HG02588 (cell line): ENCODE data around the gene ID1.

Experiments
- ATAC-seq: cut with Tn5 transposase; IDR thresholded peaks from one replicate; pipeline ENCODE4 v1.9.1; 2021; ENCODE audit warnings: mild to moderate bottlenecking, moderate library complexity; ENCODE audit not compliant: unreplicated experiment

The ID1 gene, protein sequence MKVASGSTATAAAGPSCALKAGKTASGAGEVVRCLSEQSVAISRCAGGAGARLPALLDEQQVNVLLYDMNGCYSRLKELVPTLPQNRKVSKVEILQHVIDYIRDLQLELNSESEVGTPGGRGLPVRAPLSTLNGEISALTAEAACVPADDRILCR

DNA sequence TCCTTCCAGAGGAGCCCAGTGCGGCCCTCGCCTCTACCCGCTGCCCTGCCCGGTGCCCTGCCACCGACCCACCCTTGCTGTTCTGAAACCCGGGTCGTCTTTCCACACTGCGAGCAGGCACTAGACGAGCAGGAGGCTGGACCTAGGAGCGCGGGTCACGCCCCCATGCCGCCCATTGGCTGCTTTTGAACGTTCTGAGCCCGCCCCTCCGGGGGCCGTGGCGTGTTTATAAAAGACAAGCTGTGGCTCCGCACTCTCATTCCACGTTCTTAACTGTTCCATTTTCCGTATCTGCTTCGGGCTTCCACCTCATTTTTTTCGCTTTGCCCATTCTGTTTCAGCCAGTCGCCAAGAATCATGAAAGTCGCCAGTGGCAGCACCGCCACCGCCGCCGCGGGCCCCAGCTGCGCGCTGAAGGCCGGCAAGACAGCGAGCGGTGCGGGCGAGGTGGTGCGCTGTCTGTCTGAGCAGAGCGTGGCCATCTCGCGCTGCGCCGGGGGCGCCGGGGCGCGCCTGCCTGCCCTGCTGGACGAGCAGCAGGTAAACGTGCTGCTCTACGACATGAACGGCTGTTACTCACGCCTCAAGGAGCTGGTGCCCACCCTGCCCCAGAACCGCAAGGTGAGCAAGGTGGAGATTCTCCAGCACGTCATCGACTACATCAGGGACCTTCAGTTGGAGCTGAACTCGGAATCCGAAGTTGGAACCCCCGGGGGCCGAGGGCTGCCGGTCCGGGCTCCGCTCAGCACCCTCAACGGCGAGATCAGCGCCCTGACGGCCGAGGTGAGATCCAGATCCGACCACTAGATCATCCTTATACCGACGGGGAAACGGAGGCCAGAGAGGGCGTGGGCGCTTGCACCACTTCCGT lies at the start of gene ID1:
Gene ID1, plus strand, starts transcription at position 259 of the 871 bp plus-strand sequence. Its CDS starts 99 bp downstream, at position 358.
- ATAC-seq = peak; percentile 89

DNA sequence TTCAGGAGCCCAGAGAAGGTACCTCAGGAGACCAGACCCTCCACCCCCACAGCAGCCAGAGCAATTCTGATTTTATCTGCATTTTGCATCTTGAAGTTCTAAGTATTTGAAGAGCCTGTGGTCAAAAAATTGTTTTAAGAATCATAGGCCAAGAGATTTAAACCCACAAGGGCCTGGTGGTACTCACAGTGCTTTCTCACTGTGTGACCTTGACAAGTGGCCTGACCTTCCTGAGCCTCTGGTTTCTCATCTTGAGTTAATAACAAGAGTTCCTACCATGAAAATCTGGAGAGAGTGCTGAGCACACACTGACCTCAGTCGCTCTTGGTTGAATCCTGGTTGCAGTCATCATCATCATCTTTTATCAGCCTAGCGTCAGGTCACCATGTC lies 45.4 kb upstream of the ID1 start:
- ATAC-seq = no peak

DNA sequence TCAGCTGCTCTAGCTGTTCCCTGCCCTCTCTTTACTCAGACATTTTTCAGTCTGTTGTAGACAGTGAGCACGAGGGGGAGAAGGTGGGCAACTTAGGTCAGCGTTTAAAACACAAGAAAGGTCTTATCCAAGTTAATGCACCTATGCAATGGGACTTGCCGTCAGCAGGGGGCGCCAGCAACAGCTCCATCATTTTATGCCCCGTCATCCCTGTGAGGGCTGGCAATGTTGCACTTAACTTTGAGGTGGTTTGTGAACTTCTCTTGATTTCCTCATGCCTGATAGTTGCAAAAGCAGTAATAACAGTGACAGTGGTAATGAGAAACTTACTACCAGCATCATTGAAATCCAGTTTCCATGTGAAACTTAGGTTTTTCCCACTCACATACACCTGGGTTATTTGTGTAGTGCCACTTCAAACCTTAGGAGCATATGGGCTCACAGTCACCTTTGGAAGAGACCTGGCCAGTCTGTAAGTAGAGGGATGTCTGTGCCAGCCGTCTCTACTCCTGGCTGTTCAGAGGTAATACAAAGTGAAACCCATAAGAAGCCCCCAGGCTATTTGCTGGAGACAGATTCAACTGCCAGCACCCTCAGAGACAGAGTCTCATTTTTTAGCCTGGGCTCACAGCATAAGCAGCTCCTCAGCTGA lies 44.9 kb upstream of the ID1 start:
- ATAC-seq = no peak

DNA sequence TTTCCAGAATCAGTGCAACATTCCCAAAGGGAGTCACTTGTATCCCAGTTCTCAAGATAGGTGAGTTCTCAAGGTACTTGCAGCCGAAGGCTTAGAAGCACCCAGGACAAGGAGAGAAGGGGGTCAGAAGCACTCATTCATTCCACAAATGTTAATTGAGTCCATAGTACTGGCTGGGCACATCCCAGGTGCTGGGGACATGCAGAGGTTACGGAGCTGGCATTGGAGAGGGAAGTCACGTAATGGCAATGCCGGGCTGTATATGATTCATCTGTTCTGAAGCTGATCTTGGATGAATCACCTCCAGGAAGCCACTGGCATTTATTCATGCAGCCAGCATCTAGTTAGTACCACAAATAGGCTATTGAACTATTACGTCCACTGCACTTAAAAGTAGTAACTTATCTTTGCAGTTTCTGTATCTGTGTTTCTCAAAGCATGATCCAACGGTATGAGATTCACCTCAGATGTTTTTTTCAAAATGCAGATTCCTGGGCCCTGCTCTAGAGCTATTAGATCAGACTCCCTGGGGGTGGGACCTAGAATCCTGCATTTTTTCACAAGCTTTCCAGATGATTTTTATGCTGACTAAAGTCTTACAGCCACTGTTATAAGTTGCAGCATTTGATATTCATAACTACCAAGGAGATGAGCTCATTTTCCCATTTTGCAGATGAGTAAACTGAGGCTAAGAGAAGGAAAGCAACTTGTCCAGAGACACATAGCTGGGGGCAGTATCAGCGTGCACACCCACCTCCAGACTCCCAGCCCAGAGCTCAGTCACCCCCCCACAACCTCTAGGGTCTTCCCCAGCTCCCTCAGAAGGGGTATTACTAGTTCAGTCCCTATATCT lies 44.1 kb upstream of the ID1 start:
- ATAC-seq = no peak

DNA sequence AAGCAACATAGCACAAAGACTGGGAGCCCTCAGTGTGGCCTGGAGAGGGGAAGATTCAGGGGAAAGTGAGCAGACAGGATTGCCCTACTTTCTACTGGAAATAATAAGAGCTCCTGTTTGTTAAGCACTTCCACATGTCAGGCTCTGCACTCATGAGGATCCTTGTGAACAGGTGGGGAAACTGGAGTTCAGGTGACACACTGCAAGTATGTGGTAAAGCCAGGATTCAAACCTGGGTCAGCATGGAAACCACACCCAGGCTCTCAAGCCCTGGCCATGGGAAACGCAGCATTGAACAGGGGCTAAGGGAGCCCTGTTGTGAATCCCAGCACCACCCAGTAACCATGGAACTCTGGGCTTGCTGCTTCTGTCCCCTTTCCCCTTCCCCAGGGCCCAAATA lies 42.8 kb upstream of the ID1 start:
- no peak for ATAC-seq

DNA sequence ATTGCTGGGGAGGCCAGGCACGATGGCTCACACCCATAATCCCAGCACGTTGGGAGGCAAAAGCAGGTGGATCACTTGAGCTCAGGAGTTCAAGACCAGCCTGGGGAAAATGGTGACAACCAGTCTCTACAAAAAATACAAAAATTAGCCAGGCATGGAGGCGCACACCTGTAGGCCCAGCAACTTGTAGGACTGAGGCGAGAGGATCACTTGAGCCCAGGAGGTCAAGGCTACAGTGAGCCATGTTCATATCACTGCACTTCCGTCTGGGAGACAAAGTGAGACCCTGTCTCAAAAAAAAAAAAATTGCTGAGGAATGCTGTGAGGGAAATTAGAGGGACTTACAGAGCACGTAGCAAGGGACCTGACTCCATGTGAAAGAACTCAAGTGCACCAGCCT lies 40.8 kb upstream of the ID1 start:
- ATAC-seq = no peak

DNA sequence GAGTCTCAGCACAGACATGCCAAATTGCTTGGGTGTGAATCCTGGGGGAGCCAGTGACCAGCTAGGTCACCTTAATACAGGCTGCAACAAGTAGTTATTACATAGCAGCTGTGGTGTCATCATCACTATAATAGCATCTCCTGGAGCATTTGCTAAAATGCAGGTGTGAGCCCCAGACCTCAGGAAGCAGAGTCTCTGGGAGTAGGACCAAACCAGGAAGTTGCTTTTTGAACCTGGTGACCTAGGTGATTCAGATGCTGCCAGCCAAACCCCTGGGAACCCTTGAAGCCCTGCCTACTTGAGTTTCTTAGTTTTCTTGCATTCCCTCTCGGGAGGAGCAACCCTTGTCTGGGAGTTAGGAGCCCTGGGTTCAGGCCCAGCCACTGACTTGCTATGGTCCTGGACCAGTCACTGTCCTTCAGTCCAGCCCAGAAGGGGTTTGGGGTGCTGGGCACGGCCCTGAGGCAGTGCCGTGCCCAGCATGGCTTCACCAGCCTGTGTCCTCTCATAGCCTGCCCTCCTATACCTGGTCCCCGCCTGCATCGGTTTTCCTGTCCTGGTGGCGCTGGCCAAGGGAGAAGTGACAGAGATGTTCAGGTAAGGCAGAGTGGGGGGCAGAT lies 39.3 kb upstream of the ID1 start:
- no peak for ATAC-seq

DNA sequence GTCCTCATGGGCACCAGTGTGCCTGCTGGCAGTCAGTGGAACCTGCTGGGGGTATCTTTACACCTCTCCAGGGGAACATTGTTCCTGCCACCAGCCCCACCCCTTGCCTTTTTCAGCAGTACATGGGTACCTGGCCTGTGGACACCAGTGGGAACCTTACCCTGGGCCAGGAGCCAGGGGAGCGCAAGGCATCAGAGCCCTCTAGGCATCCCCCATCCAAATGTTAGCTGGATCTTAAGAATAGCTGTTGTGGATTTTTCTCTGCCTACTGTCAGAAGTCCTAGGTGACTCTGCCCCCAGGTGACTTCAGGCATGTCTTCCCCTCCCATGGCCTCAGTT lies 38.8 kb upstream of the ID1 start:
- ATAC-seq = no peak

DNA sequence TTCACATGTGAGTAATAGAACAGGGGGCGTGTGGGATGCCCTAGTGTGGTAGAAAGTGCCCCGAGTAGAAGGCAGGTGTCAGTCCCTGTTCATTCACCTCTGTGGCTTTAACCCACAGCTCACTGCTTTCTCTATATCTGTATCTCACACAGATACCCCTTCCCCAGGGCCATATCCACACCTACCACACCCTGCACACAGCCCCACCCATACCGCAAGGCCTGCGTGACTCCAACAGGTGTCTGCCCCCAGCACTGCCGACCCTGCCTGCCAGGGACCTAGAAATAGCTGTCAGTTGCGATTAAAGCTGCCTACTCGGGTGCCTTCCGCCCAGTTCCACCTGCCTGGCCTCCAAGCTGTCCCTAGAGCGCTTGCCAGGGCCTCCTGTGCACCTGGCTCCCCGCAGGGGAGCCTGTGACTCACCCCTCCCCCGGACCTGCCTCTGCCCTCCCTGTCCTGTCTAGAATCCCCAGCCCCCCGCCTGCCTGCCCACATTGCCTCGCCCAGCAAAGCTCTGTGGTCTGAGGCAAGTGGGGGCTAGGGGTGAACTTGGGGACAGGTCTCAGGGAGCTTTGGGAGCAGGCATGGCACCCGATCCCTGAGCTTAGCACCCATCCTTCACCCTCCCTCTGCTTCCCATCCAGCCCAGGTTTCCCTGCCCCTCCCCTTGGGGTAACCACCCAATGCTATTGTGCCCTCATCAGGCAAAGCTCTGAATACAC lies 38.3 kb upstream of the ID1 start:
- ATAC-seq = no peak

DNA sequence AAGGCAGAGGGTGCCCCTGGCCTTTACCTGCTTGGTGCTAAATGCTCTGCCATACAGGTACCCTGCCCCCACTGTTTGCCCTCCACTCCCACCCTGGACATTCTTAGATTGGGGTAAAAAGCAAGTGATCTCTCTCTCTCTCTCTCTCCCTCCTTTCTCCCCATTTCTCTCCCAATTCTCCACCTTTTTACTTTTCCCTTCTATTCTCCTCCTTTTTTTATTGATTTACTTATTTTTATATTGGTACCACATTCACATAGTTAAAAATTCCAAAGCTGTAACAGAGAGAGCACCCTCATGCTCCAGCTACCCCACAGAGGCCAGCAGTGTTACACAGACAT lies 37.7 kb upstream of the ID1 start:
- no peak for ATAC-seq

DNA sequence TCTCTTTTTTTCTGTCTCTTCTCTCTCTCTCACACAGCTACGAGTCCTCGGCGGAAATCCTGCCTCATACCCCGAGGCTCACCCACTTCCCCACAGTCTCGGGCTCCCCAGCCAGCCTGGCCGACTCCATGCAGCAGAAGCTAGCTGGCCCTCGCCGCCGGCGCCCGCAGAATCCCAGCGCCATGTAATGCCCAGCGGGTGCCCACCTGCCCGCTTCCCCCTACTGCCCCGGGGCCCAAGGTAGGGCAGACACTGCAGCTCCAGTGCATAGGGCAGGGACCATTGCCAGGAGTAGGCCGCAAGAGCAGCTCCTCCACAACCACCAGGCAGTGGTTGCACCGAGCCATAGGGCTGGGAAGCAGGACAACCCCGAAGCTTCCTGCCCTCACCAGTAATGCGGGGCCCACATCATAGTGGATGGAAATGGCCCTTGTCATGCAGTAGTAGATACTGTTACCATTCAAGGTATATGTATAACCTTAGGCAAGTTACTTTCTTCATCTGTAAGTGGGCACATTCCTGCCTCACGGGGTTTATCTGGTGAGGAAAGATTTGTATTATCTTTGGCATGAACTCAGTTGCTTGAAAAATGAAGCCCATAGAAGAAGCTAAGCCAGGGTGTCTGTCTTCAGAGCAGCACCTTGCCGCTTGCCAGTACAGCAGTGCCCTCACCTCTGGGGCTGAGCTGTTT lies 36.9 kb upstream of the ID1 start:
- no peak for ATAC-seq

DNA sequence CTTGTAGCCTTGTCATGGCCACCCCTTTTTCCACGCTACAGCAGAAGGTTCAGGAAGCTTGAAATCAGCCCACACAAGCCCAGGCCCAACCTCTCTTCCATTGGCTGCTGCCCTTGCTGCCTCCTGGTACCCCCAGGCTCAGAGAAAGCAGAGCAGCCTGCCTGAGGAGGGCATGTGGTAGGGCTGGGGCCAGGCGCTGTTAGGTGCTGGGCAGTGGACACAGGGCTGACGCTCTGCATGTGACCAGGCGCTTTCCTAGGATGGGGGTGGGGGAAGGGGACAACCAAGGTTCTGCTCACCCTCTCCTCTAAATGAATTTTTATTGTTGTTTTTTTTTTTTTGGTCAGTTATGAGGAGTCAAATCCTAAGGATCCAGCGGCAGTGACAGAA lies 36.3 kb upstream of the ID1 start:
- no peak for ATAC-seq

DNA sequence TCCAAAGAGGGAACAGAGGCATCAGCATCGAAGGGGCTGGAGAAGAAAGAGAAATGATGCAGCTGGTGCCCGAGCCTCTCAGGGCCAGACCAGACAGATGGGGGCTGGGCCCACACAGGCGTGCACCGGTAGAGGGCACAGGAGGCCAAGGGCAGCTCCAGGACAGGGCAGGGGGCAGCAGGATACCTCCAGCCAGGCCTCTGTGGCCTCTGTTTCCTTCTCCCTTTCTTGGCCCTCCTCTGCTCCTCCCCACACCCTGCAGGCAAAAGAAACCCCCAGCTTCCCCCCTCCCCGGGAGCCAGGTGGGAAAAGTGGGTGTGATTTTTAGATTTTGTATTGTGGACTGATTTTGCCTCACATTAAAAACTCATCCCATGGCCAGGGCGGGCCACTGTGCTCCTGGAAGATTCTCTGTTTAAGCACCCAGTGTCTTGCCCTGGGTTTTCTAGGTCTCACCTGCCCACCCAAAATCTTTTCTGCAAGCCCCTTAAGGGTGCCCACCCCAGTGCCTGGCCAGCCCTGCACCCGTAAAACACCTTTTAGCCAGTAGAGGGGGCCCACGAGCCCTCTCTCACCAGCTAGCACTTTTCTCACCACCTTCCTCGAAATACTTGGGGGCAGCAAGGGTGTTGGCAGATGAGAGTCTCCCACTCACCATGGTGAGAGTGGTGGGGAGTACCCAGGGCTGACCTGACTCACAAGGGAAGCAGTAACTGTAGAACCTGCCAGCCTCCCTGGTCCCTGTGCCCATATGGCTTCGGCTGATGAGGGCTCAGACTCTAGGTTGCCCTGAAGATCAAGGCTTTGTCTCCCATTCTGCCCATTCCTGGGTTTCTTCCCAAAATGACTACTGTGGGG lies 35.7 kb upstream of the ID1 start:
- no peak for ATAC-seq

DNA sequence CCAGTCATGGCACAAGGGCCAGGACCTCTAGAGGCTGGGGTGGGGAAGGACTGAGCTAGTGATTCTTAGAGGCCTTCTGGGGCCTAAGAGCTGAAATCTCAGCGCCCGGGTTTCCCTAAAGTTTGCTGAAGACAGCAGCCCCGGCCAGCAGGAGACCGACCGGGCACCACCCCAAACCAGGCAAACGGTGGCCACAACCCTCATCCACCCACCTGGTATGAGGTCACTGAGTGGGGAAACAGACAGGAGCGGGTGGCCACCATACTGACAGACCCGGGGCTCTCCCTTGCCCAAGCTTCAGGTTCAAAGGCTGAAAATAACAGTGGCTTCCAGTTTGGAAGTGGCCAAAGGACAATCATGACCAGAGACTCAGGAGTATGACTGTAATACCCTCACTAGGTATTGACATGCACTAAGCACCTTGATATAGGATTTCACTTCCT lies 35.0 kb upstream of the ID1 start:
- ATAC-seq = no peak

DNA sequence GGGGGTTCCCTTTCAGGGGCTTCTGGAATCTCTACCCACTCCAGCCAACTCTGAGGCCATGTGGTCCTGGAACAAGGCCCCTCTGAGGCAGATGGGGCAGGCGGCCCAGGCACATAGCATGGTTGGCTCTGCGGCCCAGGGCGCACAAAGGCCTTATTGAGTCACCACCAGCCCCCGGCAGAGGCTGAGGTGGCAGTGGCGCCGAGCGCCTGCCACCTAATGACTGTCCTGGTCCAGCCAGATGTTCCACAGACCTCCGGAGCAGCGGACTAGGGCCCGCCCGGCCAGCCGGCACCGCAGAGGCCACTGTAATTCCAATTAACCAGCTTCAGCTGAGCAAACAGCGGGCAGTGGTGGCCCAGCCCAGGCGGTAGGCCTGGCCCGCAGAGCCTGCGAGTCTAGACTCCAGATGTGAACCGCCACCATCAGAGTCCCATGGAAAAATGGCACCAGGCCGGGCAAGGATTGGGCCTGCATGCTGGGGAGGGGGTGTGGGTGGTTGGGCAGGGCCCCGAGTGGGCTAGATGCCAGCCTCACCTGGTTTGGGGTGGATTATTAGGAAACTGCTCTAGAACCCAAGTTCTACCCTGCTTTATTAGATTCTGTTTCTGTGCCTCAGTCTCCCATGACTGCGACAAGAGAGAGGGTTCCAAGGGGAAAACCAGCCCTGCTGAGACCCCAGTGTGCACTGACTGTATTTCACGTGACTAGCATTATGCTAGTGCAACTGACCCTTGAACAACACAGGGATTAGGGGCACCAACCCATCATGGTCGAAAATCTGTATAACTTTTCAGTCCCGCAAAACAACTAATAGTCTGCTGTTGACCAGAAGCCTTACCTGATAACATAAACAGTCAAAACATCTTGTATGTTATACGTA lies 34.1 kb upstream of the ID1 start:
- no peak for ATAC-seq

DNA sequence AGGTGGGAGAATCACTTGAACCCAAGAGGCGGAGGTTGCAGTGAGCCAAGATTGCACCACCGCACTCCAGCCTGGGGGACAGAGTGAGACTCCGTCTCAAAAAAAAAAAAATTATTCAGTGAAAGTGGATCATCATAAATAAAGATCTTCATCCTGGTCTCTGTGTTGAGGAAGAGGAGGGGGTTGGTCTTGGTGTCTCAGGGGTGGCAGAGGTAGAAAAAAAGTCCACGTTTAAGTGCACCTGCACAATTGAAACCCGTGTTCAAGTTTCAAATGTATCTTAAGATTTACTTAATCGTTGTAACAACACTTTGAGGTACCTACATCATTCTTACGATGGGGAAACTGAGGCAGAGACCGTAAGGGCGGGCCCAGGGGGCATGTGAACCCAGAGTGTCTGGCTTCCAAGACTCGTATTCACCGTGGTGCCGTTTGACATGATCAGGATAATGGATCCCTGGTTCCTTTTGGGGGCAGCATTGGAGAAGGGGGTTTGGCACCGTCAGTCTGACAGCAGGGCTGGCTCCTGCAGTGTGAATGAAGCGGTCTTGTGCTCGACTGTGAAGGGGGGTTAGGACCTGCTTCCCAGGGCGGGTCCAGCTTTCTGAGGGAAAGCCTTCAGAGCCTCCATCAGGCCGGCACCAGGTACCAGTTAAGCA lies 32.9 kb upstream of the ID1 start:
- ATAC-seq = no peak
